HCT116 (cell line): Measurements from ENCODE around the gene ACAN. TPM values are rescaled to one million over a fixed set of nuclear protein-coding genes. Genes with fewer than 3 reads are reported as not detected.

Source experiments
- ATAC-seq: fragments of 200-7000 bp; cut with Tn5 transposase; 2 replicates; pipeline ENCODE4 v1.9.1; 2020; ENCODE audit warnings: mild to moderate bottlenecking, moderate library complexity
- BruUV-seq: library from RNA; stranded (reverse); fragments of 400-500 nt; replicated peaks from 2 replicates; lab custom pipeline; 2021; lab: Mats Ljungman, UMichigan
- CTCF ChIA-PET: fragments of 300-600 bp; sonication (Branson Sonifier 250); formaldehyde crosslinking; loops from one replicate; lab custom pipeline; 2021; ENCODE audit warnings: antibody characterized with exemption; lab: Charles Lee
- POLR2A ChIA-PET: fragments of 300-600, 350-600 bp; sonication (Branson Sonifier 250); formaldehyde crosslinking; loops from one replicate; lab custom pipeline; 2021; ENCODE audit warnings: antibody characterized with exemption; lab: Charles Lee
- RAD21 ChIA-PET, 2 experiments: fragments of 300-600 bp; sonication (Branson Sonifier 250); formaldehyde crosslinking; loops; one replicate each; lab custom pipeline; 2023; ENCODE audit warnings: low total read pairs in 2 of 2; ENCODE audit not compliant: uncharacterized antibody in 2 of 2, unreplicated experiment in 2 of 2, low non-redundant PET in 1 of 2; lab: Charles Lee
- DNase-seq: peaks from one replicate; pipeline ENCODE4 v3.0.0-alpha.2; 2010; ENCODE audit warnings: low read depth, low spot score
- H2AFZ ChIP-seq: fragments of 200-600 bp; shearing (Covaris generic), sonication (generic); 2 replicates; pipeline ENCODE4 v1.6.1; 2017; ENCODE audit warnings: low read depth, mixed run types, mixed read lengths, antibody characterized with exemption, low read length; ENCODE audit not compliant: poor library complexity, severe bottlenecking
- H3K27ac ChIP-seq: 2 replicates; pipeline ENCODE4 v1.5.1; 2012; ENCODE audit warnings: low read depth, low read length
- H3K27me3 ChIP-seq: fragments of 200-600 bp; sonication (generic); 2 replicates; pipeline ENCODE4 v1.6.1; 2016; ENCODE audit warnings: mixed run types, low read length, mixed read lengths; ENCODE audit not compliant: insufficient read depth
- H3K36me3 ChIP-seq, 2 experiments: fragments of 200-500 bp in 1 of 2; fragments of 200-600 bp in 1 of 2; sonication (Bioruptor generic) in 1 of 2; sonication (generic) in 1 of 2; 2 replicates each; pipeline versions ENCODE4 v1.5.1 to v1.6.1; 2014 to 2016; ENCODE audit warnings: low read length in 2 of 2, inconsistent platforms in 1 of 2, mixed read lengths in 1 of 2, mixed run types in 1 of 2; ENCODE audit not compliant: insufficient read depth in 2 of 2, control insufficient read depth in 1 of 2
- H3K4me1 ChIP-seq, 2 experiments: fragments of 200-600 bp in 1 of 2; sonication (generic) in 1 of 2; 2 replicates each; pipeline versions ENCODE4 v1.5.1 to v1.6.1; 2012 to 2017; ENCODE audit warnings: low read length in 2 of 2, inconsistent platforms in 1 of 2, mild to moderate bottlenecking in 1 of 2, mixed read lengths in 1 of 2, mixed run types in 1 of 2, moderate library complexity in 1 of 2; ENCODE audit not compliant: insufficient read depth in 2 of 2, control insufficient read depth in 1 of 2
- H3K4me2 ChIP-seq: fragments of 200-600 bp; sonication (generic); 2 replicates; pipeline ENCODE4 v1.6.1; 2017; ENCODE audit warnings: mixed run types, low read length, mixed read lengths
- H3K4me3 ChIP-seq, 2 experiments: fragments of 200-600 bp in 1 of 2; sonication (generic) in 1 of 2; replicated peaks in 1 of 2; 2 replicates each; pipeline ENCODE4 v1.5.1; 2011 to 2016; ENCODE audit warnings: low read length in 2 of 2, control low read depth in 1 of 2, low read depth in 1 of 2, mild to moderate bottlenecking in 1 of 2, mixed read lengths in 1 of 2, mixed run types in 1 of 2
- H3K79me2 ChIP-seq: fragments of 200-600 bp; sonication (generic); 2 replicates; pipeline ENCODE4 v1.6.1; 2017; ENCODE audit warnings: mild to moderate bottlenecking, mixed run types, low read length, moderate library complexity, mixed read lengths; ENCODE audit not compliant: insufficient read depth
- H3K9ac ChIP-seq: fragments of 200-600 bp; sonication (generic); 2 replicates; pipeline ENCODE4 v1.6.1; 2016; ENCODE audit warnings: low read length, mixed read lengths
- H3K9me2 ChIP-seq: fragments of 200-600 bp; sonication (generic), shearing (Covaris generic); 2 replicates; pipeline ENCODE4 v1.6.1; 2017; ENCODE audit warnings: mixed run types, mild to moderate bottlenecking, moderate library complexity; ENCODE audit not compliant: insufficient read depth
- H3K9me3 ChIP-seq, 2 experiments: fragments of 200-500 bp in 1 of 2; fragments of 200-600 bp in 1 of 2; sonication (Bioruptor generic) in 1 of 2; sonication (generic) in 1 of 2; 2 replicates each; pipeline ENCODE4 v1.6.1; 2014 to 2017; ENCODE audit warnings: low read length in 2 of 2, mixed read lengths in 2 of 2, inconsistent platforms in 1 of 2, low read depth in 1 of 2, mild to moderate bottlenecking in 1 of 2, mixed run types in 1 of 2, moderate library complexity in 1 of 2; ENCODE audit not compliant: control insufficient read depth in 1 of 2, insufficient read depth in 1 of 2
- H4K20me1 ChIP-seq: fragments of 200-600 bp; sonication (generic), shearing (Covaris generic); 2 replicates; pipeline ENCODE4 v1.6.1; 2017; ENCODE audit warnings: mixed run types, mild to moderate bottlenecking, moderate library complexity; ENCODE audit not compliant: insufficient read depth
- ATF3 ChIP-seq: IDR thresholded peaks from 2 replicates; pipeline ENCODE4 v1.6.1; 2012
- CBX3 ChIP-seq: IDR thresholded peaks from 2 replicates; pipeline ENCODE4 v1.6.1; 2012; ENCODE audit warnings: low read depth
- CEBPB ChIP-seq: IDR thresholded peaks from 2 replicates; pipeline ENCODE4 v1.6.1; 2012; ENCODE audit warnings: low read depth
- EGR1 ChIP-seq: IDR thresholded peaks from 2 replicates; pipeline ENCODE4 v1.6.1; 2012; ENCODE audit warnings: low read depth
- ELF1 ChIP-seq: IDR thresholded peaks from 2 replicates; pipeline ENCODE4 v1.6.1; 2012; ENCODE audit warnings: low read depth, borderline replicate concordance
- EZH2phosphoT487 ChIP-seq: fragments of 200-600 bp; IDR thresholded peaks from 2 replicates; pipeline ENCODE4 v1.6.1; 2018; ENCODE audit warnings: antibody characterized with exemption, borderline replicate concordance
- FOSL1 ChIP-seq: IDR thresholded peaks from 2 replicates; pipeline ENCODE4 v1.6.1; 2012; ENCODE audit warnings: low read depth
- JUND ChIP-seq: IDR thresholded peaks from 2 replicates; pipeline ENCODE4 v1.6.1; 2012
- MAX ChIP-seq: IDR thresholded peaks from 2 replicates; pipeline ENCODE4 v1.6.1; 2012
- POLR2A ChIP-seq: IDR thresholded peaks from 2 replicates; pipeline ENCODE4 v1.7.0; 2011; ENCODE audit warnings: borderline replicate concordance; ENCODE audit not compliant: insufficient read depth, insufficient read length; ENCODE audit errors: extremely low read depth
- POLR2AphosphoS5 ChIP-seq: IDR thresholded peaks from 2 replicates; pipeline ENCODE4 v1.6.1; 2011; ENCODE audit warnings: mild to moderate bottlenecking, low read depth, low read length, moderate library complexity
- TCF7L2 ChIP-seq: IDR thresholded peaks from 2 replicates; pipeline ENCODE4 v1.7.0; 2011; ENCODE audit warnings: borderline replicate concordance, inconsistent platforms; ENCODE audit not compliant: insufficient read depth, insufficient read length; ENCODE audit errors: extremely low read depth
- YY1 ChIP-seq: IDR thresholded peaks from 2 replicates; pipeline ENCODE4 v1.6.1; 2011; ENCODE audit warnings: low read length, low read depth, moderate library complexity, mild to moderate bottlenecking; ENCODE audit not compliant: insufficient replicate concordance; ENCODE audit errors: extremely low read depth
- ZBTB33 ChIP-seq: IDR thresholded peaks from 2 replicates; pipeline ENCODE4 v1.6.1; 2011; ENCODE audit warnings: mild to moderate bottlenecking, low read length, moderate library complexity; ENCODE audit not compliant: insufficient replicate concordance; ENCODE audit errors: extremely low read depth
- ZFX ChIP-seq: fragments of 450-650 bp; IDR thresholded peaks from 2 replicates; pipeline ENCODE4 v1.6.1; 2017
- intact Hi-C: fragments of 100-400 bp; cut with micrococcal nuclease; formaldehyde crosslinking; loops from 2 replicates; pipeline ENCODE4 v1.10.0; 2022
- total RNA-seq: library from RNA; stranded (reverse); gene quantifications from one replicate; pipeline ENCODE4 v1.2.1, GENCODE V29; 2021; ENCODE audit not compliant: unreplicated experiment

ACAN gene
- total RNA-seq, 1 experiment from 2014 or later = not detected

- CTCF ChIA-PET = no interaction called here
Observed at GRCh38 chr15:88788816-88789215, 14.4 kb upstream of the ACAN start.

GRCh38 chr15:88790486-88790885 lies 12.8 kb upstream of the ACAN start:
- ATAC-seq (no peak), DNase-seq (no peak)
- no TSS peak for BruUV-seq
- no peaks in the 10 kb centered on the region for H3K9me2 ChIP-seq
- peaks cover 26% of the 10 kb centered on the region for H3K27me3 ChIP-seq
- H3K4me3 ChIP-seq = no peak overlapping the region
- no peak overlapping the region for H2AFZ ChIP-seq
- H3K9me3 ChIP-seq = no peaks in the 10 kb centered on the region
- no peaks in the 10 kb centered on the region for H3K4me1 ChIP-seq
- H3K27ac ChIP-seq = no peak overlapping the region
- TF ChIP-seq EGR1 (no peak), ATF3 (no peak), ELF1 (no peak), TCF7L2 (no peak), POLR2AphosphoS5 (no peak), CEBPB (no peak), MAX (no peak), JUND (no peak), ZBTB33 (no peak), EZH2phosphoT487 (no peak), ZFX (no peak), FOSL1 (no peak), YY1 (no peak), POLR2A (no peak)
- CTCF ChIA-PET = no interaction called here
- POLR2A ChIA-PET = no interaction called here
- H3K4me2 ChIP-seq = no peak overlapping the region
- no peaks in the 10 kb centered on the region for H4K20me1 ChIP-seq
- intact Hi-C loops = no loop called here
- no peaks in the 10 kb centered on the region for H3K36me3 ChIP-seq
- no peaks in the 10 kb centered on the region for H3K79me2 ChIP-seq
- RAD21 ChIA-PET = no interaction called here
- H3K9ac ChIP-seq = no peak overlapping the region

More at GRCh38 chr15:88788816-88789215, 14.4 kb upstream of the ACAN start:
- Histone ChIP-seq H3K9me3 (no peaks in the 10 kb centered on the region), H2AFZ (no peak overlapping the region), H3K9me2 (no peaks in the 10 kb centered on the region), H3K4me3 (no peak overlapping the region), H3K4me1 (no peaks in the 10 kb centered on the region), H3K27me3 (peaks cover 21% of the 10 kb centered on the region), H3K9ac (no peak overlapping the region), H4K20me1 (no peaks in the 10 kb centered on the region), H3K4me2 (no peak overlapping the region), H3K36me3 (no peaks in the 10 kb centered on the region), H3K79me2 (no peaks in the 10 kb centered on the region), H3K27ac (no peak overlapping the region)
- no peak for ATAC-seq
- DNase-seq = no peak
- RAD21 ChIA-PET = no interaction called here
- TF ChIP-seq CBX3 (no peak), CEBPB (no peak), ATF3 (no peak)
- TF ChIP-seq, all 23 proteins: peak for 0
- POLR2A ChIA-PET = no interaction called here
- intact Hi-C loops = no loop called here
- no TSS peak for BruUV-seq
